COLO668 (cell line): ENCODE data around the gene GSDMA.
"Not testable (repeated sequence)": the region's sequence is repeated elsewhere in the genome, so short reads cannot be mapped to it uniquely, and the experiment has no call there.

Experiments used
- DNase-seq: peaks from one replicate; lab custom pipeline; 2025; ENCODE audit not compliant: unreplicated experiment; lab: John Stamatoyannopoulos, UW

The GSDMA gene

GRCh38 chr17:39928858-39929645, 33.8 kb upstream of the GSDMA start:
- DNase-seq, result no peak

- DNase-seq, result no peak
Measured at GRCh38 chr17:39929646-39930407, 33.0 kb upstream of the GSDMA start.

GRCh38 chr17:39933912-39934311, 28.9 kb upstream of the GSDMA start:
- no peak for DNase-seq

GRCh38 chr17:39934324-39934723, 28.5 kb upstream of the GSDMA start:
- no peak for DNase-seq

- DNase-seq, result no peak
Measured at GRCh38 chr17:39935909-39936308, 26.9 kb upstream of the GSDMA start.

GRCh38 chr17:39937447-39937846, 25.4 kb upstream of the GSDMA start:
- DNase-seq, result no peak

- no peak for DNase-seq
Measured at GRCh38 chr17:39938140-39938869, 24.5 kb upstream of the GSDMA start.

GRCh38 chr17:39939106-39939505, 23.7 kb upstream of the GSDMA start:
- no peak for DNase-seq

- DNase-seq, result no peak
Measured at GRCh38 chr17:39939588-39940419, 23.0 kb upstream of the GSDMA start.

GRCh38 chr17:39943702-39944392, 19.0 kb upstream of the GSDMA start:
- no peak for DNase-seq

GRCh38 chr17:39944393-39944711, 18.5 kb upstream of the GSDMA start:
- DNase-seq, result no peak

GRCh38 chr17:39946551-39947330, 16.1 kb upstream of the GSDMA start:
- DNase-seq, result no peak

GRCh38 chr17:39948489-39948828, 14.3 kb upstream of the GSDMA start:
- DNase-seq, result not testable (repeated sequence)

- DNase-seq, result no peak
Measured at GRCh38 chr17:39949028-39949427, 13.8 kb upstream of the GSDMA start.

- no peak for DNase-seq
Measured at GRCh38 chr17:39950871-39951348, 11.9 kb upstream of the GSDMA start.

- DNase-seq, result no peak
Measured at GRCh38 chr17:39951924-39952679, 10.7 kb upstream of the GSDMA start.

- peak; percentile 89 for DNase-seq
Measured at GRCh38 chr17:39952680-39953470, 9.9 kb upstream of the GSDMA start.

GRCh38 chr17:39953471-39953888, 9.3 kb upstream of the GSDMA start:
- no peak for DNase-seq
